ENCODE data around the gene IL16.

- no peak for TF ChIP-seq CTCF (conservative IDR thresholded peaks at IDR 0.05; ENCODE audit: low read depth, low read length)
- no peak for TF ChIP-seq EZH2 (IDR thresholded peaks at IDR 0.05; ENCODE audit: borderline replicate concordance, low read depth, low read length, poor library complexity, severe bottlenecking)
Observed at GRCh38 chr15:81358248-81358647, 161.6 kb downstream of the IL16 start.
